ENCODE measurements around the gene EIF5A. TPM values are rescaled to one million over a fixed set of nuclear protein-coding genes. Genes with fewer than 3 reads are reported as not detected.

Gene EIF5A
- polyA plus RNA-seq, 3 donors = 465 to 511 (median 485) TPM

DNA sequence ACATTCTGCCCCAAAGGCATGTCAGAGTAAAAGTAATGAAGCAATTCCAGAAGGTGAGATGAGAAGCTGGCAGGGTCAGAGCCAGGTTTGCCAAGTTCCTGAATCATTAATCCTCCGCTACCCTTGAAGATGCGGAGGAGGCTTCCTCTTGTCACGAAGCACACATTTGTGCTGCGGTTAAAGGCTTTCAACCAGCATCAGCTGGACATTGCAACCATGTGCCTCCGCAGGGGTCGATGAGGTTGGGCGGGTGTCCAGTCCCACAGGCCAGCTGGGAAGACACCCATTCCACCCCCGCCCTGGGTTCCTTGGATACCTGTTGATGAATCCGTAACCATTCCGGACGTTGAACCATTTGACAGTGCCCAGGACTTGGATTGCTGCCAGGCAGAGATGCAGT, 14.3 kb upstream of the EIF5A start:
- intact Hi-C loops (cut with micrococcal nuclease) = loop anchor here in 1 of 2 donors (5.0 kb wide), 1 partner anchor 251 kb away; the partner anchor contains the start of gene SLC16A11
- no peak for DNase-seq

More for the DNA sequence above, 14.3 kb upstream of the EIF5A start:
- no peak overlapping the region for H2AFZ ChIP-seq (ENCODE audit: insufficient read depth, low read depth, low read length, poor library complexity, severe bottlenecking)
- H3K27me3 ChIP-seq (ENCODE audit: control insufficient read depth in 2 of 2, insufficient read depth in 2 of 2, low read length in 2 of 2) = peaks cover 35 to 57% of the 10 kb centered on the region in 2 donors
- peak overlapping the region in 1 of 2 donors; percentile 82 for H3K4me3 Mint-ChIP-seq
- H3K36me3 ChIP-seq (replicated peaks in 1 of 2; ENCODE audit: control insufficient read depth in 1 of 2, insufficient read depth in 2 of 2, low read length in 2 of 2) = no peaks in the 10 kb centered on the region
- H3K4me1 ChIP-seq (ENCODE audit: control insufficient read depth in 1 of 2, insufficient read depth in 2 of 2, low read length in 2 of 2) = peaks cover 21 to 32% of the 10 kb centered on the region in 2 donors
- 90% methylated on average over 8 of the region's 11 CpGs for WGBS (ENCODE audit: insufficient coverage)
- H3K9me3 ChIP-seq (replicated peaks in 1 of 2; ENCODE audit: control insufficient read depth in 1 of 2, insufficient read depth in 1 of 2, low read length in 2 of 2) = peaks cover 0 to 13% of the 10 kb centered on the region in 2 donors
- peaks cover 0 to 23% (median 12%) of the 10 kb centered on the region in 7 donors for H3K9me3 Mint-ChIP-seq
- no peak overlapping the region for H3K27ac ChIP-seq (ENCODE audit: low read depth in 1 of 2, low read length in 2 of 2)
- no peak overlapping the region for H3K9ac ChIP-seq (ENCODE audit: insufficient read depth, low read length, poor library complexity, severe bottlenecking)
- peaks cover 0 to 6% of the 10 kb centered on the region in 2 donors for H3K36me3 Mint-ChIP-seq
- no peaks in the 10 kb centered on the region for H4K20me1 ChIP-seq (ENCODE audit: insufficient read depth, low read length)
- TF ChIP-seq CTCF (IDR thresholded peaks at IDR 0.05) = no peak
- no peak overlapping the region for H3K4me2 ChIP-seq (replicated peaks; ENCODE audit: extremely low read depth, low read length, poor library complexity, severe bottlenecking)
- H3K79me2 ChIP-seq (ENCODE audit: insufficient read depth, low read length) = no peaks in the 10 kb centered on the region
- H3K27ac Mint-ChIP-seq = no peak overlapping the region
- peaks cover 71 to 86% (median 73%) of the 10 kb centered on the region in 3 donors for H3K27me3 Mint-ChIP-seq (ENCODE audit: low read depth in 3 of 3)
- H3K4me1 Mint-ChIP-seq = peaks cover 24% of the 10 kb centered on the region
- no peak overlapping the region for H3K4me3 ChIP-seq (replicated peaks in 1 of 3; ENCODE audit: low read depth in 2 of 3, low read length in 3 of 3)

Measured in CD14-positive monocyte (primary cell).